Right lobe of liver (tissue), 6 donors: Measurements from ENCODE around the gene CDH23. TPM values are rescaled to one million over a fixed set of nuclear protein-coding genes. Genes with fewer than 3 reads are reported as not detected.

Experiments
- ATAC-seq, 4 donors: fragments of 200-7000 bp; cut with Tn5 transposase; one replicate each; pipeline ENCODE4 v1.9.1; 2020; ENCODE audit warnings: mild to moderate bottlenecking in 4 of 4, moderate library complexity in 4 of 4
- DNase-seq, 3 donors: peaks; one replicate each; pipeline ENCODE4 v3.0.0-alpha.2; 2020
- H3K27ac ChIP-seq, 3 donors: fragments of 200-600 bp; one replicate each; pipeline ENCODE4 v1.8.0; 2022
- H3K27me3 ChIP-seq, 2 donors: fragments of 200-600 bp; one replicate each; pipeline ENCODE4 v1.8.0; 2022
- H3K36me3 ChIP-seq, 4 donors: fragments of 200-600 bp; sonication (generic) in 1 of 4; one replicate each; pipeline versions ENCODE4 v1.5.1 to v1.8.0; 2017 to 2022; ENCODE audit warnings: control low read depth in 1 of 4
- H3K4me1 ChIP-seq, 4 donors: fragments of 200-600 bp; sonication (generic) in 1 of 4; one replicate each; pipeline versions ENCODE4 v1.5.1 to v1.8.0; 2017 to 2022; ENCODE audit warnings: control low read depth in 1 of 4
- H3K4me3 ChIP-seq, 3 donors: fragments of 200-600 bp; one replicate each; pipeline ENCODE4 v1.8.0; 2022
- H3K9me3 ChIP-seq, 4 donors: fragments of 200-600 bp; sonication (generic) in 1 of 4; one replicate each; pipeline versions ENCODE4 v1.5.1 to v1.8.0; 2017 to 2022; ENCODE audit warnings: control low read depth in 1 of 4
- POLR2A ChIP-seq: fragments of 450-650 bp; IDR thresholded peaks from one replicate; pipeline ENCODE4 v1.6.1; 2017; ENCODE audit warnings: antibody characterized with exemption, mild to moderate bottlenecking
- WGBS: methylation state at CpG from one replicate; pipeline ENCODE4 v1.1.6; 2018; ENCODE audit warnings: low coverage, low lambda C conversion rate; ENCODE audit not compliant: insufficient coverage; ENCODE audit errors: missing lambda C conversion rate; 5-methylcytosine and 5-hydroxymethylcytosine counted together
- intact Hi-C, 2 donors: fragments of 100-400 bp; cut with DNase I; formaldehyde crosslinking; loops; one replicate each; pipeline versions ENCODE4 v1.11.2 to v1.14.1; 2022
- total RNA-seq, 6 experiments: library from RNA; depleted of rRNA in 2 of 6; stranded (reverse); fragments of >200 nt in 2 of 6; fragmentation: NEBNext Ultra II Directional in 3 of 6; extraction: Animal tissue kit (Norgen Biotek cat#: 25700) in 3 of 6; gene quantifications; one replicate each; pipeline versions ENCODE4 v1.1.0 to v1.2.4, GENCODE V29; 2016 to 2023
- TF ChIP-seq, protein P1 (sequence below), 4 donors: fragments of 200-600 bp in 3 of 4; fragments of 450-650 bp in 1 of 4; IDR thresholded peaks; one replicate each; pipeline versions ENCODE4 v1.5.1 to v1.8.0; 2016 to 2022; ENCODE audit warnings: antibody characterized with exemption in 4 of 4, mild to moderate bottlenecking in 2 of 4
- donor health status: DM: no; HTN: yes; CAD: no.
- donor health status: DM: no; HTN: no; CAD: no.
- donor health status: DM: no; HTN: no; CAD: no.
- donor health status: DM: no; HTN: yes; CAD: no.
- donor health status: DM: no; HTN: yes; CAD: no.

Gene CDH23
- total RNA-seq, 6 experiments from 2014 or later: 3.3 to 19.7 (median 6.3) TPM

DNA sequence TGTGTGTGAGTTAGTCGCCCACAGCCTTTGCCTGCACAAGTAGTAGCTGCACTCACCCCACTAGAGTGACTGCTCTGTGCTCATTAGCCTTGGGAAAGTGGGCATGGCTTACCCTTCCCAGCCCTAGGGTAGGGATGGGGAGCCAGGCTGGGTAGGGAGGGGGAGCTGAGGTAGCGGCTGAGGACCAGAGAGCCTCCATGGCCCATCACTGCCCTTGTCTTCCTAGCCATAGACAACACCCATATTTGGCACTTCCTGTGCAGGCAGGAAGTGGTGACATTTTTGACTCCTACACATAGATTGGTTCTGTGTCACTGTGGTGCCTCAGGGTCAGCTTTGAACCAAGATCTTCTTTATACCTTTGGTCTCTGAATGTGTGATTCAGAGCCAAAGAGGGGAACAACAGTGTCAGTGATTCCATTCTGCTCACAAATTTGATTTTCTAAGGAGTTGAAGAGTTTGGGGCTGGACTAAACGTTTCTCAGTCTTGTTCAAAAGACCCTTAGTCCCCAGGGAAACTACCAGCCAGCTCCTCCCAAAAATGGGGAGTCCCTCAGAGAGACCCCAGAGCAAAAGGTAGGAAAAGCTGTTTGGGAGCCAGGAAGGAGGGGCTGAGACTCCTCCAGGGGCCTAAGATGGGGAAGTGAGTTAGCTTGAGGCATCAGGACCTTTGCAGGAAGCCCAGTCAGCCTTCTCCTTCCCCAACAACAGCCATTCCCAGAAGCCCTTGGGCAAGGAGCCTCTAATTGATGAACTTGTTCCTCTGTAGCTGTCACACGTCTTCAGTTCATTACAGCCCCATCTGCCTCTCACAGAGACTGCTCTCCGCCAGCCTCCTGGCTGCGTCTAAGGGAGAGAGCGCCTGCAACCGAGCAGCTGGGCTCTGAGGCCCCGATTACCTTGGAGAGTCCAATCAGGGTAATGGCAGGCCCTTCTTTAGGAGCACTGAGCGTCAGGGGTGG lies 135.0 kb downstream of the CDH23 start:
- Histone ChIP-seq H3K4me1 (no peaks in the 10 kb centered on the region), H3K27ac (no peak overlapping the region), H3K9me3 (no peaks in the 10 kb centered on the region), H3K36me3 (no peaks in the 10 kb centered on the region), H3K27me3 (no peaks in the 10 kb centered on the region), H3K4me3 (no peak overlapping the region)
- intact Hi-C loops: no loop called here
- TF ChIP-seq, protein P1, sequence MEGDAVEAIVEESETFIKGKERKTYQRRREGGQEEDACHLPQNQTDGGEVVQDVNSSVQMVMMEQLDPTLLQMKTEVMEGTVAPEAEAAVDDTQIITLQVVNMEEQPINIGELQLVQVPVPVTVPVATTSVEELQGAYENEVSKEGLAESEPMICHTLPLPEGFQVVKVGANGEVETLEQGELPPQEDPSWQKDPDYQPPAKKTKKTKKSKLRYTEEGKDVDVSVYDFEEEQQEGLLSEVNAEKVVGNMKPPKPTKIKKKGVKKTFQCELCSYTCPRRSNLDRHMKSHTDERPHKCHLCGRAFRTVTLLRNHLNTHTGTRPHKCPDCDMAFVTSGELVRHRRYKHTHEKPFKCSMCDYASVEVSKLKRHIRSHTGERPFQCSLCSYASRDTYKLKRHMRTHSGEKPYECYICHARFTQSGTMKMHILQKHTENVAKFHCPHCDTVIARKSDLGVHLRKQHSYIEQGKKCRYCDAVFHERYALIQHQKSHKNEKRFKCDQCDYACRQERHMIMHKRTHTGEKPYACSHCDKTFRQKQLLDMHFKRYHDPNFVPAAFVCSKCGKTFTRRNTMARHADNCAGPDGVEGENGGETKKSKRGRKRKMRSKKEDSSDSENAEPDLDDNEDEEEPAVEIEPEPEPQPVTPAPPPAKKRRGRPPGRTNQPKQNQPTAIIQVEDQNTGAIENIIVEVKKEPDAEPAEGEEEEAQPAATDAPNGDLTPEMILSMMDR (IDR thresholded peaks at IDR 0.05): no peak
- ATAC-seq (no peak), DNase-seq (no peak)
- WGBS: 71% methylated on average over 5 of the region's 10 CpGs

DNA sequence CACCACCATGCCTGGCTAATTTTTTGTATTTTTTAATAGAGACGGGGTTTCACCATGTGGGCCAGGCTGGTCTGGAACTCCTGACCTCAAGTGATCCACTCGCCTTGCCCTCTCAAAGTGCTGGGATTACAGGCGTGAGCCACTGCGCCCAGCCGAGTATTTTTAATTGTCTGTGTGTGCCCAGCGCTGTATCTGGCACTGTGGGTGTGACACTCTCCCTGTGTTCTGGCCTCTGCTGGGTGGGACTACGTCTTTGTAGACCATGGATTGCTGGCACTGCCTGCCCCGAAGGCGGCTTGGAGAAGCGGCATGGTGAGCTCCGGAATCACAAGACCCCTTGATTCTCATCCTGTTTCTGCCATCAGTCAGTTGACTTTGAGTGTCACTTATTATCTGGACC lies 136.2 kb downstream of the CDH23 start:
- Histone ChIP-seq H3K4me1 (no peaks in the 10 kb centered on the region), H3K9me3 (no peaks in the 10 kb centered on the region), H3K36me3 (no peaks in the 10 kb centered on the region), H3K27ac (no peak overlapping the region), H3K4me3 (no peak overlapping the region), H3K27me3 (no peaks in the 10 kb centered on the region)
- ATAC-seq (no peak), DNase-seq (no peak)
- intact Hi-C loops: no loop called here
- no peak for TF ChIP-seq POLR2A
- TF ChIP-seq, protein P1 (IDR thresholded peaks at IDR 0.05): no peak
- WGBS: 33% methylated on average over 1 of the region's 11 CpGs

DNA sequence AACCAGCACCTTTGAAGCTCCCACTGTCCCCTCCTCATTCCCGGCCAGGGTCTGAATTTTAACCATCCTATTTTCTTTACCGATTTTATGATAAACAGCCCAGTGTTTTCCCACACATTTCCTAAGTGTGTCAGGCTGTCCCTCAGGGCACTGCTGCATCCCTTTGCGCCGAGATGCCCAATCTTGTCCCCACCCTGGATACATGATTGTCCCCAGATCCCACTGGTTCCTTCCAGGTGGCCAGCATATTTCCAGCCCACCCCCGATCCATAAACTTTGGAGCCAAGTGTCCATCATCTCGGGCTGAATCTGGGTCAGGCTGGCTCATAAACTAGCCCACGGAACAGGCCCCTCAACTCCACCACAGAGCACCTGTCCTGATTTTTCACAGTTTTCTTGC lies 137.2 kb downstream of the CDH23 start:
- DNase-seq: no peak
- intact Hi-C loops: no loop called here
- Histone ChIP-seq H3K36me3 (no peaks in the 10 kb centered on the region), H3K9me3 (no peaks in the 10 kb centered on the region), H3K4me1 (no peaks in the 10 kb centered on the region), H3K27me3 (no peaks in the 10 kb centered on the region), H3K27ac (no peak overlapping the region), H3K4me3 (no peak overlapping the region)
- WGBS: 81% methylated on average over 7 of the region's 7 CpGs
- no peak for ATAC-seq
- no peak for TF ChIP-seq POLR2A
- TF ChIP-seq, protein P1 (IDR thresholded peaks at IDR 0.05): no peak

DNA sequence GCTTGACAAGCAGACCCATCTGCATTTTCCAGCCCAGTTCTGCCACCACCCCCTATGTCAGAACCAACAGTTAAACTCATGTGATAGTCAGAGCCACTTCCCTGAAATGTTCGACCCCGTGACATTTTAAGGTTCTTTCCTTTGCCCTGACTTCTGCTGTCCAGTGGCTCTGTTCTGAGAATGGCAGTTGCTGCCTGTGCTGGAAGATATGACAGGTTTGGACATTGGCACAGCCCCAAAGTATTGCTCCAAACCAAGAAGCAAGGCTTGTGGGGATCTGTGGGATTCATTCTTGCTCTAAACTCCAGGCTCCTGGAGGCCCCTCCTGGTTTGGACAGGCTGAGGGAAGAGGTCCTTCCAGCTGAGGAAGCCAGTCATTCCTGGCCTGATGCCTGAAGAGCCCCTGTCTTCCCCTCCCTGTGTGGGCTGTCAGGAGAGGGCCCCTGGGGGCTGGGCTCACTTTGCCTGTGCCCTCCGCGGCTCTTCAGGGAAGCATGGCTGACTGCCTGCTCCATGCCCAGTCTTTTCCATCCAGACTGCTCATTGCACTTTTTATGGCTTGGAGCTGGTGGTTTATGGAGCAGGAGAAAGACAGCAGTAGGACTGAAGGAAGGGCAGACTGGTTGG lies 138.0 kb downstream of the CDH23 start:
- H3K4me1 ChIP-seq: no peaks in the 10 kb centered on the region
- 66% methylated on average over 2 of the region's 4 CpGs for WGBS
- no peaks in the 10 kb centered on the region for H3K9me3 ChIP-seq
- no peak overlapping the region for H3K27ac ChIP-seq
- intact Hi-C loops: no loop called here
- TF ChIP-seq, protein P1 (IDR thresholded peaks at IDR 0.05): no peak
- no peak for TF ChIP-seq POLR2A
- H3K27me3 ChIP-seq: no peaks in the 10 kb centered on the region
- DNase-seq (no peak), ATAC-seq (peak in 2 of 4 donors; percentile 43 to 46)
- no peak overlapping the region for H3K4me3 ChIP-seq
- no peaks in the 10 kb centered on the region for H3K36me3 ChIP-seq
